ENCODE results near the gene RTN4R.

The RTN4R gene

GRCh38 chr22:20211997-20212753, 55.9 kb downstream of the RTN4R start:
- DNase-seq = no peak

DNA sequence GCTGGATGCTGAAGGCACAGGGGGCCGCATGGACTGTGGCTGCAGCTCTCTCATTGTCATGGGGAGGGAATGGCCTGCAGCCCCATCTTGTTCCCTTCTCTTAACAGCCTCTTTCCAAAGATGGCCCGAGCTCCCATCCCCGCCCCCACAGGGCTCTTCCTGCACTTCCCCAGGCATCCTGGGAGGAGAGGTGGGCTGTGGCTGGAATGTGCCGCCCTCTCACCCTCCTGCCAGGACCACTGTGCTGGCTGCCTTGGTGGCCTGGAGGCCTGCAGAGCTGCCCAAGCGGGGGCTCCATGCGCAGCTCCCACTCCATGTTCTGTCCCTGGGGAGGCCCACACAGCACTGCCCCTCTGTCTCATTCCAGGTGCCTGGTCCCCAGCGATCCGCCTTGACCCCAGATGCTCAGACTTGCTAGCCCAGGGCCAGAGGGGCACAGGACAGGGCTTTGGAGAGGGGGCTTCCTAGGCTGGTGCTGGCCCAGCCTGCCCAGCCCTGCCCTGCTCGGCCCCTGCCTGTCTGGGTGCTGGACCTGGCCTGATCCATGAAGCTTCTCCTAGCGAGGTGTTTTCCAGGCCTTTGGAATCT, 56.6 kb downstream of the RTN4R start:
- no peak for DNase-seq

DNA sequence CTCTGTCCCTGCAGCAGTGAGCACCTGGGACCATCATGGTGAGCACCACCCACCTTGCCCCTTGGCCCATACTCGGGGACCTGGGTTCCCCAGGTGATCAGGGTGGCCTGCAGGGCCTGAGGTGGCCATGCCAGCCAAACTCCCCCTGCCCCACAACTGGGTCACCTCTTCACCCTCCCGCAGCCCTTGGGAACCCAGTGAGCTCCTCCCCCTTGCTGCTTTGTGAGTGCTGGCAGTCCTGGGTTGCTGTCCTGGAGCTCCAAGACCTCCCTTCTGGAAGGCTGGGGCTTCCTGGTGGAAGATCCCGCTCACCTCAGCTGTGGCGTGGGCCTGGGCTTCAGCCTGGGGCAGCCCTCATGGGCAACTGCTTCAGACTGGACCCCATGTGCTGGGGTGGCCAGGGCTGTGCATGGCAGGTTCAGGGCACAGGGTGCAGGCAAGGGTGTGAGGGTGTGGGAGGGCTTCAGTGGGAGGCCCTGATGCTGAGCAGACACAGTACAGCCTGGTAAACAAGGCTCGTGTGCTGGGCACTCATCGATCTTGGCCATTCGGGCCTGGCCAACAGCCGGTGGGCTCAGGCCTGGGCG, 57.6 kb downstream of the RTN4R start:
- DNase-seq = no peak

- DNase-seq = no peak
Observed at GRCh38 chr22:20209761-20210250, 58.3 kb downstream of the RTN4R start.

DNA sequence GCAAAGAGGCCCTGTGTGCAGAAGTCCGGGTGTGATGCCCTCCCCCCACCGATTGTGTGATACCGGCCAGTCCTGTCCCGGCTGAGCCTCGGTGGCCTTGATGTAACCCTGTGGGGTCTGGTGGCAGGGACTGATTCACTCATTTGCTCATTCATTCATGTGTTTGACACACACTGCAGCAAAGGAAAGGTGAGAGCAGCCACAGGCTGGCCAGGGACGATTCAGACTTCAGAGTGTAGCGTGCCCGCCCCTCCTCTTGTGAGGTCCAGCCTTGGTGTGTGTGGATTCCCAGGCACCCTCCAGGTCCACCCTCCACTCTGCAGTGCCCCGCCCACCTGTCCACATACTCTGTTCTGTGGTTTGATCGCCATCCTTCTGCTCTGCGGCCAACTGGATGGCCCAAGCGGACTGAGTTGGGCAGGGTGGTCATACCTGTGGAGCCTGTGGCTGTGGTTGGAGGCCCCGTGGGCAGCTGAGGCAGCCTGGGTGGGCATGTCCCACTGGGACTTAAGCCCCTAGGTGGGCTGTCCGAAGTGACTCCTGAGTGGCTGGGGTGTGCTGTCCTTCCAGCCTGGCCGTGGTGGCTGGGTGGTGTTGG, 59.3 kb downstream of the RTN4R start:
- no peak for DNase-seq

- DNase-seq = no peak
Observed at GRCh38 chr22:20207277-20208025, 60.7 kb downstream of the RTN4R start.

GRCh38 chr22:20206709-20207215, 61.4 kb downstream of the RTN4R start:
- peak in 1 of 2 donors; percentile 6 for DNase-seq

GRCh38 chr22:20205964-20206708, 62.0 kb downstream of the RTN4R start:
- peak; percentile 72 to 75 for DNase-seq

DNA sequence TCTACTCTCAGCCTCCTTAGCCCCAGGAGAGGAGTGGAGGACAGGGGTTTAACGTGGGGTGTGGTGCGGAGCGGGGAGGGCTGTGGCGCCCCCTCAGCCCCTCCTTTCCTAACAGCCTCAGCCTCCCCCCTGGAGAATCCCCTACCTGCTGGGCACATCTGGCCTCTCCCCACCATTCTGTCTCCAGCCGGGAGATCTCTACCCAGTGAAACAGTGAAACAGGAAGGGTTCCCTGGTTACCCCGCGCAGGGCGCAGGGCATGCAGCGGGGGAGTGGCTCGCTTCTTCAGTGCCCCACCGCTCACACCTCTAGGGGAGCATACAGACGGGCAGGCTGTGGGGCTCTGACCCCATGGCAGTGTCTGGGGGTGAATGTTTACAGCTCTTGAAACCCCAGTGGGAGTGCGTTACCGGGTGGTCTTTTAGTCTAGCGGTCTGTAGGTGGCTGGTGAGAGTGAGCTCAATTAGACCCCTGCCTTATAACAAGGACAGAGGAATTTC, 62.6 kb downstream of the RTN4R start:
- no peak for DNase-seq

DNA sequence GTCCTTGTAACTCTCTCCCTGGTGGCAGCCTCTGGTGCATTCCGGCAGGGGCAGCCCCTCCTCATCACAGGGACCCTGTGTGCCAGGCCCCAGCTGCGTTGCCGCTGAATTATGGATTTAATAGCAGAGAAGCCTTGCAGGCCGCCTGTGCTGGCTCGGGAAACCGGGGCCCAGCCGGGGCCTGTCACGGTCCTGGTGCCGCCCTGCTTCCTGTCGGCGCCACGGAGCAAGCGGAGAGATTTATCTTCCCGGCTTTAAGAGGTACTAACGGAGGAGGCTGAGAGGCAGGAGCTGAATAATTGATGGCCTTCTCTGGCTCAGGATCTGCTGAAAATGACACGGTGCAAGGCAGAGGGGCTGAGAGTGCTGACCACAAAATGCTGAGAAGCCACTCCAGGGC, 63.3 kb downstream of the RTN4R start:
- DNase-seq = no peak

DNA sequence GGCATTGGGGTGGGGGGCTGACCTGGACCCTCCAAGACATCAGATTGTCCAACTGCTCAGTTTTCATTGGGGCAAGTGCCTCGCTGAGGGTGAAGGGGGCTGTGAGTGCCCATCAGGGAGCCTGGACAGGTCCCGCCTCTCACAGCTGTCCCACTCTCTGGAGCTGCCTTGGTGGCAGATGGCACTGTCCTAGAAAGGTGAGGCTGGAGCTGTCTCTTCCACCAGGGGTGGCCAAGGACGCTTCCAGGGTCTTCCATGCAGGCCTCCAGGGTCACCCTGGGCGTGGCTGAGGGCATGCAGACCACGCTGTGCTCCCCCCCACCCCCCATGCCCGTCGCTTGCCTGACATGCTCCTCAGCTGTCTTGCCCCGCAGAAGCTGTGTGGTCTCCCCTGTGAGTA, 63.8 kb downstream of the RTN4R start:
- no peak for DNase-seq

DNA sequence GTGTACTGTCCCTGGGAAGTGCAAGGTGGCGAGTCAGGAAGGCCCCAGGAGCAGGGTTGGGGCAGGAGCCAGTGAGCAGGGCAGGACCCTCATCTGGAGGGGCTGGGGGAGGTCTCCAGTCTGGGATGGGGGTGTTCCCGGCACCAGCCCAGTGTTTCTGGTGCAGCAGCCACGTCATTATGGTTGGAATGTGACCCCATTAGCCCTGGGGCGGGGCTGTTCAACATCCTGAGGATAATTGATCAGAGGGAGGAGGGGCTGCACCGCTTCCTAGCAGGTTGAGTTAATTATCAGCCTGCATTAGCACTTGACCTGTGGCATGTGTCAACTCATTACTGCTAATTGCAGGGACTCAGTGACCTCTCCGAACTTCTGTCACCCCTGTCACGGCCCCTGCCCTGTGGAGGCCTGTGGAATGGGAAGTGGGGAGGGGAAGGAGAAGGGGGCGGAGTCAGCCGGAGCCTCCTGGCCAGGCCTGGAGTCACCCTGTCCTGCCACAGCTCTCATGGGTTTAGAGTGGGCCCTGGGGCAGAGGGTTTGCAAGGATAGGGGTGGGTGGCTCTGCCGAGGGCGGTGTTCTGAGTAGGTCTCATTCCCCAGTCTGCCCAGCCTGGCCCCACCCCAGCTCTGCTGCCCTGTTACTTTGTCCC, 64.4 kb downstream of the RTN4R start:
- no peak for DNase-seq

GRCh38 chr22:20203142-20203551, 65.0 kb downstream of the RTN4R start:
- no peak for DNase-seq

GRCh38 chr22:20201837-20202392, 66.2 kb downstream of the RTN4R start:
- no peak for DNase-seq

DNA sequence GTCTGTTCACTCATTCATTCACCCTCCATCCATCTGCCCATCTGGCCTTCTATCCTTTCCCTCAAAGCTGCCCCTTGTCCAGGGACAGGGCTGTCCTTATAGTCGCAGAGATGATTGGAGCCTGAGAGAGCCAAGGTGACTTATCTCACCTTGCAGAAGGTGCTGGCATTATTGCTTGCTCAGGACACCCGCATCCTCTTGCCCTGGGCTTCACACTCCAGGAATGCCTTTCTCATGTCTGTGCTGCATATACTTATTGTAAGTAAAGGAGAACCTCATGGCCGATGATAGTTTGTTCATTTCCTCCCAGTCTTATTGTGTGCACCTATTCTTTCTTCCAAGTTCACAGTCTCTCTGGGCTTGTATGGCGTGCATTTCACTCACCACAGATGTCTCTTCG, 68.2 kb downstream of the RTN4R start:
- no peak for DNase-seq

- DNase-seq = no peak
Observed at GRCh38 chr22:20199413-20199842, 68.7 kb downstream of the RTN4R start.

DNA sequence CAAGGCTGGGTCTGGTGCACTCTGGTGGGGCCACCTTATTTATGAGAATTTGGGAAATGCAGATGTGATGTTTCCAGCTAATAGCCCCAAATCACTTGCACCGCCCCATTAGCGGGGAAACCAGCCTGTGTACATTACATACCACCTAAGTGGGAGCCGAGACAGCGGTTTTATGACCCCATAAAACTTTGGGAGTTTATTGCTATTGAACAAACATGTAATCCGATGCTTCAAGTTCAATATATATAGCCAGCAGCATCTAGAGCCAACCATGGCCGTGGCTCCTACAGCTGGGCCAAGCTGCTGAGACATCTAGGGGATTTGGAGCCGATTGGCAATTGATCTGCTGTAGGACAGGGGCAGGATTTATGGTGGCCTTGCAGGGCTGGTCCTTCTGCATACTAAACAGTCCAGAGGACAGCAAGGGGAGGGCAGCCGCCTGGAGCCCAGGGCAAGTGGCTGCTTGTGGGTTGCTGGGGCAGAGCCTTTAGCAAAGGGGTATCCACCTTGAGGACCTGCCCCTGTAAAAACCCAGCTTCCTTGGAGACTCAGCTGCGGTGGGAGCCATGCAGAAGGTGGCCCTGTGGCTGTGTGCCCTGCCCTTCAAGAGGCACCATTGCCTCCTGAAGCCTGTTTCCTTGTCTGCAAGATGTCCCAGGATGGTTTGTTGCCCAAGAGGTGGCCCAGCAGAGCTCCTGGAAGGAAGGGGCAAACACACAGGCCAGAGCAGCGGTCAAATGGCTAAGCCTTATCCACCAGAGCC, 69.4 kb downstream of the RTN4R start:
- DNase-seq = no peak

DNA sequence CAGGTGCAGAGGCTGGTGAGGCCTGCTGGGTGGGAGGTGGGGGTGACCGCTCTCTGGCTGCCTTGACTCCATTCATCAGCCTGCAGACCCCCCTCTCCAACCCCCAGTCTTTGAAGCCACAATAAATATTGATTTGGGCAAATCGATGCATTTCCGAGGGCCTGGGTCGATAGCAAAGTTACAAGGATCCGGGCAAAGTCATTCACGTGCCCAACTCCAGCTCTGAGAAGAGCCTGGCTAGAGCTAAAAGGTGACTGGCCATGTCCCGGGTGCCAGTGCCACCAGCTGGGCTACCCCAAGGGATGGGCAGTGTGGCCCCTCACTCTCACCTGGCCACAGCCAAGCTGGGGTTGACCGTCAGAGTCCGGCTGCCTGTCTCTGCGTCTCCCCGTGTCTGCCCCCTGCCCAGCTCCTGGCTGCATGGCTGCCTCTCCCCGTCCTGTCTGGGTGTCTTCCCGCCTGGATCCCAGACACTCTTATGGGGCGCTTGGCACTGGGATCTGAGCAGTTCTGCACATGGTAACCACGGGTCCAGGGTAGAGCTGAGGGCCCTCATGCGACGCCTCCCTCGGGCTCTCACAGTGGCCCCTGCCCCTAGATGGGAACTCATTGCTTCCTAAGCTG, 70.6 kb downstream of the RTN4R start:
- no peak for DNase-seq

DNA sequence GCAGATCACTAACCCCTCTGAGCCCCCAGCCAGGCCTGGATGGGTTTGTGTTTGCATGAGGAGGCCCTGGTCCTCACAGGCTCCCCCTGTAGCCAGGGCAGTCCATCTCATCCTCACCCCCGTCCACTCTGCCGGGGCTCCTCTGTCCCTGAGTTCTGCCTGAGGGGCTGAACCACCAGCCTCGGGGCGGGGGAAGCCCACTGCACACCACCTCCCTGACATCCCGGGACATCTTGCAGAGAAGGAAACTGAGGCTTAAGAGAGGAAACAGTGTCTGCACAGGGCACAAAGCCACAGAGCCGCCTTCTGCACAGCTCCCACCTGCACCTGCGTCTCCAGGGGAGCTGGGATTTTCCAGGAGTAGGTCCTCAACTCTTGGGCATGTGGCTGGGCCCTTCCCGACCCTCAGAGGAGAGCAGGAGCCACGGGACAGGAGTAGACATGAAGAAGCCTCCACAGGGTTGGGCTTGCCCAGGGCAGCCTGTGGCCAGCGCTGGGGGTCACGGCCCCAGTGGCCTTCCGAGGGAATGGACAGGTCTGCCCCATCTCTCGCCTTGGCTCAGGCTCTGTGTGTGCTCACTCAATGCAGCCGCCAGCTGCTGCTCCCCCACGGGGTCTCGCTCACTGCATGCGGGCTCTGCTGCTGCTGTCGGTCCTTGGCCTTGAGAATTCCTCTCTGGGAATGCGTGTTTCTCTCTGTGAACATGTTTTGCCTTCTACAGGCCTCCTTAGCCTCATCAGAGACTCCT, 71.8 kb downstream of the RTN4R start:
- no peak for DNase-seq

Data from CD4-positive, alpha-beta T cell treated with Interleukin-1 beta for 1 hour (primary cell).